Occipital lobe (tissue), 2 donors: Measurements from ENCODE around the gene CHCT1. TPM values are rescaled to one million over a fixed set of nuclear protein-coding genes. Genes with fewer than 3 reads are reported as not detected.
A peak's percentile ranks its signal among the peaks of the same experiment; 100 is the strongest.
"Not testable (repeated sequence)": the region's sequence is repeated elsewhere in the genome, so short reads cannot be mapped to it uniquely, and the experiment has no call there.

Experiments
- DNase-seq: peaks from one replicate; lab custom pipeline; 2025; lab: John Stamatoyannopoulos, UW
- total RNA-seq: library from RNA; depleted of rRNA; stranded (reverse); fragments of >200 nt; gene quantifications from one replicate; pipeline ENCODE4 v1.2.3, GENCODE V29; 2014

Gene CHCT1
- not detected for total RNA-seq

- DNase-seq = no peak
These were observed at the start of gene CHCT1 for GRCh38 chr17:60422162-60422665. TSS of gene CHCT1 (plus strand) at chr17:60422489. CDS start at chr17:60422593, 104 bp downstream.

- no peak for DNase-seq
These were observed 49.4 kb upstream of the CHCT1 start for GRCh38 chr17:60372790-60373483.

GRCh38 chr17:60378187-60378586, 44.1 kb upstream of the CHCT1 start:
- DNase-seq = not testable (repeated sequence)

GRCh38 chr17:60379461-60379860, 42.8 kb upstream of the CHCT1 start:
- not testable (repeated sequence) for DNase-seq

- DNase-seq = no peak
These were observed 40.3 kb upstream of the CHCT1 start for GRCh38 chr17:60381958-60382357.

- DNase-seq = no peak
These were observed 38.9 kb upstream of the CHCT1 start for GRCh38 chr17:60383379-60383778.

GRCh38 chr17:60384921-60385320, 37.4 kb upstream of the CHCT1 start:
- DNase-seq = not testable (repeated sequence)

GRCh38 chr17:60386147-60387058, 35.9 kb upstream of the CHCT1 start:
- DNase-seq = no peak

- no peak for DNase-seq
These were observed 34.6 kb upstream of the CHCT1 start for GRCh38 chr17:60387666-60388065.

- DNase-seq = no peak
These were observed 33.5 kb upstream of the CHCT1 start for GRCh38 chr17:60388742-60389141.

- DNase-seq = no peak
These were observed 32.1 kb upstream of the CHCT1 start for GRCh38 chr17:60390186-60390585.

- peak; percentile 46 for DNase-seq
These were observed 31.3 kb upstream of the CHCT1 start for GRCh38 chr17:60390925-60391470.

- DNase-seq = no peak
These were observed 30.7 kb upstream of the CHCT1 start for GRCh38 chr17:60391471-60392041.

- DNase-seq = peak; percentile 97
These were observed 30.0 kb upstream of the CHCT1 start, which contains the start of gene USP32 for GRCh38 chr17:60392042-60392844. TSS of gene USP32 (minus strand) at chr17:60392133. CDS start at chr17:60391939, 194 bp downstream.

GRCh38 chr17:60392845-60393702, 29.2 kb upstream of the CHCT1 start:
- no peak for DNase-seq

- DNase-seq = no peak
These were observed 28.2 kb upstream of the CHCT1 start for GRCh38 chr17:60393840-60394723.

- DNase-seq = no peak
These were observed 26.7 kb upstream of the CHCT1 start for GRCh38 chr17:60395508-60396065.

GRCh38 chr17:60396412-60396811, 25.9 kb upstream of the CHCT1 start:
- no peak for DNase-seq
